Endothelial cell of umbilical vein (primary cell): ENCODE results near the gene ABCA6. TPM values are rescaled to one million over a fixed set of nuclear protein-coding genes. Genes with fewer than 3 reads are reported as not detected.

Source experiments
- BruUV-seq: library from RNA; stranded (reverse); fragments of 400-500 nt; replicated peaks from 2 replicates; lab custom pipeline; 2021; lab: Mats Ljungman, UMichigan
- CTCF ChIA-PET: fragments of 300-600, 350-600 bp; sonication (Branson Sonifier 250); formaldehyde crosslinking; loops from one replicate; lab custom pipeline; 2021; ENCODE audit warnings: antibody characterized with exemption, inconsistent platforms; lab: Charles Lee
- POLR2A ChIA-PET: fragments of 300-600, 350-600 bp; sonication (Branson Sonifier 250); formaldehyde crosslinking; loops from one replicate; lab custom pipeline; 2021; ENCODE audit warnings: antibody characterized with exemption, inconsistent platforms; lab: Charles Lee
- DNase-seq: peaks from one replicate; pipeline ENCODE4 v3.0.0-alpha.2; 2011; ENCODE audit warnings: low read depth, low spot score
- FAIRE-seq: peaks from 2 replicates; lab custom pipeline; 2011; peaks lifted over from hg19 to GRCh38; lab: Jason Lieb, UNC
- H2AFZ ChIP-seq: 2 replicates; pipeline ENCODE4 v1.6.0; 2012; ENCODE audit warnings: low read depth, low read length, control low read depth, inconsistent platforms
- H3K27ac ChIP-seq: 2 replicates; pipeline ENCODE4 v1.5.1; 2011; ENCODE audit warnings: low read depth, mild to moderate bottlenecking, control low read depth, low read length, moderate library complexity; ENCODE audit not compliant: insufficient read depth
- H3K27me3 ChIP-seq, 2 experiments: 2 replicates each; pipeline versions ENCODE4 v1.6.0 to v1.6.1; 2011; ENCODE audit warnings: low read length in 2 of 2, mixed read lengths in 1 of 2; ENCODE audit not compliant: control insufficient read depth in 2 of 2, insufficient read depth in 2 of 2
- H3K36me3 ChIP-seq, 2 experiments: 2 replicates in 1 of 2; 3 replicates in 1 of 2; pipeline ENCODE4 v1.5.1; 2011; ENCODE audit warnings: low read length in 2 of 2, mild to moderate bottlenecking in 1 of 2, moderate library complexity in 1 of 2; ENCODE audit not compliant: control insufficient read depth in 2 of 2, insufficient read depth in 2 of 2; ENCODE audit errors: extremely low read depth in 1 of 2
- H3K4me1 ChIP-seq: 3 replicates; pipeline ENCODE4 v1.5.1; 2011; ENCODE audit warnings: mild to moderate bottlenecking, low read length; ENCODE audit not compliant: control insufficient read depth, insufficient read depth; ENCODE audit errors: extremely low read depth
- H3K4me2 ChIP-seq: 2 replicates; pipeline ENCODE4 v1.6.1; 2011; ENCODE audit warnings: low read length, control low read depth, mixed read lengths; ENCODE audit not compliant: insufficient read depth
- H3K4me3 ChIP-seq, 3 experiments: fragments of 200-600 bp in 1 of 3; sonication (generic), shearing (Covaris generic) in 1 of 3; replicated peaks in 1 of 3; 2 replicates each; pipeline ENCODE4 v1.5.1; 2011 to 2016; ENCODE audit warnings: control low read depth in 3 of 3, low read length in 3 of 3, mild to moderate bottlenecking in 2 of 3, inconsistent platforms in 1 of 3, low read depth in 1 of 3, moderate library complexity in 1 of 3; ENCODE audit not compliant: insufficient read depth in 1 of 3
- H3K79me2 ChIP-seq: 2 replicates; pipeline ENCODE4 v1.6.0; 2012; ENCODE audit warnings: low read length, inconsistent platforms; ENCODE audit not compliant: control insufficient read depth, insufficient read depth
- H3K9ac ChIP-seq: replicated peaks from 2 replicates; pipeline ENCODE3; 2011; ENCODE audit warnings: low read length, control low read depth; ENCODE audit not compliant: insufficient read depth; ENCODE audit errors: extremely low read depth
- H3K9me1 ChIP-seq: replicated peaks from 3 replicates; pipeline ENCODE4 v1.6.0; 2011; ENCODE audit warnings: mild to moderate bottlenecking, low read length; ENCODE audit not compliant: control insufficient read depth, insufficient read depth; ENCODE audit errors: extremely low read depth
- H3K9me3 ChIP-seq: replicated peaks from 2 replicates; pipeline ENCODE4 v1.5.1; 2012; ENCODE audit warnings: low read length, inconsistent platforms; ENCODE audit not compliant: control insufficient read depth, insufficient read depth
- H4K20me1 ChIP-seq: replicated peaks from 2 replicates; pipeline ENCODE3; 2011; ENCODE audit warnings: mild to moderate bottlenecking, low read length; ENCODE audit not compliant: control insufficient read depth, insufficient read depth; ENCODE audit errors: extremely low read depth
- EZH2 ChIP-seq: IDR thresholded peaks from 2 replicates; pipeline ENCODE4 v1.6.1; 2012; ENCODE audit warnings: borderline replicate concordance, low read depth, mild to moderate bottlenecking, moderate library complexity, low read length, inconsistent platforms; ENCODE audit not compliant: severe bottlenecking
- FOS ChIP-seq: IDR thresholded peaks from 2 replicates; pipeline ENCODE4 v1.6.1; 2011; ENCODE audit warnings: mild to moderate bottlenecking, low read length, moderate library complexity, borderline replicate concordance; ENCODE audit not compliant: insufficient read depth
- GATA2 ChIP-seq: IDR thresholded peaks from 2 replicates; pipeline ENCODE4 v1.7.0; 2011; ENCODE audit warnings: low read depth, mild to moderate bottlenecking, moderate library complexity, mixed read lengths, low read length; ENCODE audit not compliant: insufficient read length, insufficient read depth
- JUN ChIP-seq: IDR thresholded peaks from 2 replicates; pipeline ENCODE4 v1.6.1; 2011; ENCODE audit warnings: borderline replicate concordance, low read depth; ENCODE audit not compliant: insufficient read length, insufficient read depth
- MYC ChIP-seq: IDR thresholded peaks from one replicate; pipeline ENCODE4 v1.6.1; 2011; ENCODE audit warnings: mild to moderate bottlenecking, low read depth, low read length
- POLR2A ChIP-seq: IDR thresholded peaks from 2 replicates; pipeline ENCODE4 v1.6.1; 2012; ENCODE audit warnings: low read depth, mild to moderate bottlenecking, control low read depth, low read length
- POLR2AphosphoS5 ChIP-seq: IDR thresholded peaks from 2 replicates; pipeline ENCODE4 v1.6.1; 2012; ENCODE audit warnings: low read depth, mild to moderate bottlenecking, control low read depth, low read length, moderate library complexity; ENCODE audit not compliant: insufficient read depth
- dilution Hi-C: fragments of 300-500 bp; cut with MboI; formaldehyde crosslinking; loops from one replicate; pipeline ENCODE4 v1.15.0; 2019; ENCODE audit warnings: low sequenced_read_pairs; ENCODE audit not compliant: extremely low pct_ligation_motif_present
- intact Hi-C: fragments of 100-400 bp; cut with micrococcal nuclease; formaldehyde crosslinking; loops from one replicate; pipeline ENCODE4 v1.10.0; 2022
- polyA plus RNA-seq, 4 experiments: library from polyadenylated mRNA; depleted of rRNA in 3 of 4; stranded (reverse) in 3 of 4; unstranded in 1 of 4; fragments of >200 nt; gene quantifications; 2 replicates each; pipeline versions ENCODE4 v1.2.1 to v1.2.3, GENCODE V29; 2011 to 2012; ENCODE audit warnings: missing spikeins in 1 of 4
- total RNA-seq: library from RNA; stranded (reverse); gene quantifications from 2 replicates; pipeline ENCODE4 v1.2.3, GENCODE V29; 2021
- TF ChIP-seq, protein P1 (sequence below), 2 donors: IDR thresholded peaks; 1 replicate in 1 of 2; 2 replicates in 1 of 2; pipeline ENCODE4 v1.5.1; 2011; ENCODE audit warnings: low read length in 2 of 2, mild to moderate bottlenecking in 2 of 2, moderate library complexity in 2 of 2, control low read depth in 1 of 2, inconsistent platforms in 1 of 2, low read depth in 1 of 2; ENCODE audit not compliant: insufficient read depth in 1 of 2; ENCODE audit errors: extremely low read depth in 1 of 2

Gene ABCA6
- total and polyA plus RNA-seq, 2 donors (not counting 3 experiments of a cell fraction or from before 2014, with no cell fraction given), result 11.3 to 30.5 TPM

DNA sequence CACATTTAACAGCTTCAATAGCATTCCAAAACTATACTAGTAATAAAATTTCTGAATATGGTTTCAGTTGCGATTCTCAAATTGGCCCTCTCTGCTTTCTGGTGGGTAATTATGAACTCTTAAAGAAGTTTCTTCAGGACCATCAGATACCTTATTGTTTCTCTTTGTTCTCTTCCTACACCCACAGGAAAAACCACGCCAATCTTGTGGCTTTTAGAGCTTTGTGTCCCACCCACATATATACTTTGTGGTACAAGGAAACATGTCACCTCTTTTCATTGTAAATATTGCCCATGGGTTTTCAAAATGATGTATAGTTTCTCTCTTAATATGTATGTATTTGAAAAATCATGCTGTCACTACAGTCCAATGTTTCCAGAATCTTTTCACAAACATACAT lies 93.1 kb downstream of the ABCA6 start:
- CTCF ChIA-PET, result no interaction called here
- H3K9ac ChIP-seq, result peak overlapping the region; percentile 69
- no peak overlapping the region for H3K4me3 ChIP-seq
- DNase-seq (no peak), FAIRE-seq (no peak)
- no peaks in the 10 kb centered on the region for H3K27me3 ChIP-seq
- peak overlapping the region; percentile 95 for H3K27ac ChIP-seq
- H3K36me3 ChIP-seq, result no peaks in the 10 kb centered on the region
- intact Hi-C loops, result loop anchor here (5.0 kb wide), 1 partner anchor 129 kb away; no protein-coding TSS in a partner anchor
- H2AFZ ChIP-seq, result peak overlapping the region; percentile 9
- POLR2A ChIA-PET, result no interaction called here
- H3K4me2 ChIP-seq, result peak overlapping the region; percentile 22
- H3K4me1 ChIP-seq, result peaks cover 35% of the 10 kb centered on the region
- dilution Hi-C loops, result no loop called here
- H3K79me2 ChIP-seq, result no peaks in the 10 kb centered on the region
- no peaks in the 10 kb centered on the region for H3K9me3 ChIP-seq
- TF ChIP-seq EZH2 (no peak), POLR2AphosphoS5 (no peak), POLR2A (no peak), JUN (no peak), GATA2 (no peak), FOS (no peak), MYC (no peak)
- TF ChIP-seq, protein P1, sequence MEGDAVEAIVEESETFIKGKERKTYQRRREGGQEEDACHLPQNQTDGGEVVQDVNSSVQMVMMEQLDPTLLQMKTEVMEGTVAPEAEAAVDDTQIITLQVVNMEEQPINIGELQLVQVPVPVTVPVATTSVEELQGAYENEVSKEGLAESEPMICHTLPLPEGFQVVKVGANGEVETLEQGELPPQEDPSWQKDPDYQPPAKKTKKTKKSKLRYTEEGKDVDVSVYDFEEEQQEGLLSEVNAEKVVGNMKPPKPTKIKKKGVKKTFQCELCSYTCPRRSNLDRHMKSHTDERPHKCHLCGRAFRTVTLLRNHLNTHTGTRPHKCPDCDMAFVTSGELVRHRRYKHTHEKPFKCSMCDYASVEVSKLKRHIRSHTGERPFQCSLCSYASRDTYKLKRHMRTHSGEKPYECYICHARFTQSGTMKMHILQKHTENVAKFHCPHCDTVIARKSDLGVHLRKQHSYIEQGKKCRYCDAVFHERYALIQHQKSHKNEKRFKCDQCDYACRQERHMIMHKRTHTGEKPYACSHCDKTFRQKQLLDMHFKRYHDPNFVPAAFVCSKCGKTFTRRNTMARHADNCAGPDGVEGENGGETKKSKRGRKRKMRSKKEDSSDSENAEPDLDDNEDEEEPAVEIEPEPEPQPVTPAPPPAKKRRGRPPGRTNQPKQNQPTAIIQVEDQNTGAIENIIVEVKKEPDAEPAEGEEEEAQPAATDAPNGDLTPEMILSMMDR (IDR thresholded peaks at IDR 0.05; ENCODE audit: extremely low read depth in 1 of 2, insufficient read depth in 1 of 2, low read depth in 1 of 2, low read length in 2 of 2), result no peak
- no peaks in the 10 kb centered on the region for H4K20me1 ChIP-seq
- BruUV-seq, result no TSS peak
- no peaks in the 10 kb centered on the region for H3K9me1 ChIP-seq
